H9 (cell line): Measurements from ENCODE around the gene ACAA2. TPM values are rescaled to one million over a fixed set of nuclear protein-coding genes. Genes with fewer than 3 reads are reported as not detected.

Experiments
- DNase-seq: peaks from one replicate; pipeline ENCODE4 v3.0.0-alpha.2; 2017
- H2AFZ ChIP-seq: one replicate; pipeline ENCODE4 v1.6.1; 2013; ENCODE audit warnings: mild to moderate bottlenecking, low read length, control low read depth, moderate library complexity
- H2AK5ac ChIP-seq: 2 replicates; pipeline ENCODE4 v1.6.1; 2013; ENCODE audit warnings: low read length, control low read depth, mixed read lengths; ENCODE audit not compliant: insufficient read length
- H2BK120ac ChIP-seq: one replicate; pipeline ENCODE4 v1.6.1; 2013; ENCODE audit warnings: low read depth, mild to moderate bottlenecking, low read length, control low read depth, inconsistent platforms; ENCODE audit not compliant: poor library complexity, severe bottlenecking
- H2BK12ac ChIP-seq: 2 replicates; pipeline ENCODE4 v1.6.1; 2013; ENCODE audit warnings: low read length, control low read depth, mixed read lengths, low read depth; ENCODE audit not compliant: insufficient read length
- H2BK15ac ChIP-seq: 2 replicates; pipeline ENCODE4 v1.6.1; 2013; ENCODE audit warnings: low read depth, low read length, control low read depth
- H2BK20ac ChIP-seq: one replicate; pipeline ENCODE4 v1.6.1; 2013; ENCODE audit warnings: low read depth, mild to moderate bottlenecking, low read length, control low read depth, inconsistent platforms; ENCODE audit not compliant: poor library complexity, severe bottlenecking
- H2BK5ac ChIP-seq: 2 replicates; pipeline ENCODE4 v1.6.1; 2013; ENCODE audit warnings: low read length, control low read depth, mixed read lengths; ENCODE audit not compliant: insufficient read length
- H3K14ac ChIP-seq: 2 replicates; pipeline ENCODE4 v1.6.1; 2013; ENCODE audit warnings: low read length, control low read depth; ENCODE audit not compliant: insufficient read depth
- H3K18ac ChIP-seq: 2 replicates; pipeline ENCODE4 v1.6.1; 2013; ENCODE audit warnings: low read depth, mild to moderate bottlenecking, mixed read lengths, low read length, control low read depth; ENCODE audit not compliant: insufficient read length
- H3K23ac ChIP-seq: 2 replicates; pipeline ENCODE4 v1.6.1; 2013; ENCODE audit warnings: low read length, control low read depth, mixed read lengths, low read depth; ENCODE audit not compliant: insufficient read length
- H3K23me2 ChIP-seq: 2 replicates; pipeline ENCODE4 v1.6.1; 2013; ENCODE audit warnings: low read depth, mild to moderate bottlenecking, mixed read lengths, low read length, control low read depth; ENCODE audit not compliant: insufficient read length, poor library complexity, severe bottlenecking
- H3K27ac ChIP-seq: 2 replicates; pipeline ENCODE4 v1.5.1; 2013; ENCODE audit warnings: low read length, control low read depth, mixed read lengths, low read depth; ENCODE audit not compliant: insufficient read length
- H3K27me3 ChIP-seq: 2 replicates; pipeline ENCODE4 v1.6.1; 2013; ENCODE audit warnings: low read length, control low read depth, inconsistent platforms; ENCODE audit not compliant: insufficient read depth
- H3K4ac ChIP-seq: 2 replicates; pipeline ENCODE4 v1.6.1; 2013; ENCODE audit warnings: low read depth, mild to moderate bottlenecking, control low read depth, inconsistent platforms, low read length, moderate library complexity
- H3K4me1 ChIP-seq: 2 replicates; pipeline ENCODE4 v1.6.1; 2013; ENCODE audit warnings: low read length, control low read depth, inconsistent platforms; ENCODE audit not compliant: insufficient read depth
- H3K4me2 ChIP-seq: 2 replicates; pipeline ENCODE4 v1.6.1; 2013; ENCODE audit warnings: low read length, control low read depth, mixed read lengths; ENCODE audit not compliant: insufficient read length, insufficient read depth
- H3K56ac ChIP-seq: 2 replicates; pipeline ENCODE4 v1.6.1; 2013; ENCODE audit warnings: low read depth, mild to moderate bottlenecking, mixed read lengths, low read length, control low read depth; ENCODE audit not compliant: insufficient read length
- H3K79me1 ChIP-seq: 2 replicates; pipeline ENCODE4 v1.6.1; 2013; ENCODE audit warnings: low read depth, mild to moderate bottlenecking, moderate library complexity, low read length, control low read depth, inconsistent platforms; ENCODE audit not compliant: insufficient read depth, poor library complexity, severe bottlenecking
- H3K79me2 ChIP-seq: 2 replicates; pipeline ENCODE4 v1.6.1; 2013; ENCODE audit warnings: low read length, control low read depth, inconsistent platforms; ENCODE audit not compliant: insufficient read depth
- H3K9ac ChIP-seq: 2 replicates; pipeline ENCODE4 v1.6.1; 2013; ENCODE audit warnings: low read length, control low read depth, mixed read lengths; ENCODE audit not compliant: insufficient read length; ENCODE audit errors: extremely low read depth
- H3K9me3 ChIP-seq: one replicate; pipeline ENCODE4 v1.6.1; 2013; ENCODE audit warnings: low read depth, low read length, inconsistent platforms; ENCODE audit not compliant: control insufficient read depth
- H3T11ph ChIP-seq: one replicate; pipeline ENCODE4 v1.6.1; 2013; ENCODE audit warnings: mild to moderate bottlenecking, low read length, control low read depth, inconsistent platforms
- H4K20me1 ChIP-seq: one replicate; pipeline ENCODE4 v1.6.1; 2013; ENCODE audit not compliant: control insufficient read depth, insufficient read length, insufficient read depth
- H4K5ac ChIP-seq: 2 replicates; pipeline ENCODE4 v1.6.1; 2013; ENCODE audit warnings: low read depth, mild to moderate bottlenecking, mixed read lengths, low read length, control low read depth; ENCODE audit not compliant: insufficient read length
- H4K8ac ChIP-seq: replicated peaks from 2 replicates; pipeline ENCODE4 v1.6.1; 2013; ENCODE audit warnings: low read length, control low read depth, mixed read lengths, low read depth; ENCODE audit not compliant: insufficient read length
- H4K91ac ChIP-seq: 2 replicates; pipeline ENCODE4 v1.6.1; 2013; ENCODE audit warnings: low read depth, mild to moderate bottlenecking, moderate library complexity, mixed read lengths, low read length, control low read depth; ENCODE audit not compliant: insufficient read length
- H3K27ac Mint-ChIP-seq, 3 experiments: 2 replicates in 2 of 3; 3 replicates in 1 of 3; pipeline ENCODE4 v1.8.0; 2020 to 2021; ENCODE audit warnings: mixed read lengths in 3 of 3, mild to moderate bottlenecking in 1 of 3, moderate library complexity in 1 of 3
- H3K27me3 Mint-ChIP-seq: 2 replicates; pipeline ENCODE4 v1.8.0; 2021; ENCODE audit warnings: low read depth, mild to moderate bottlenecking, moderate library complexity, mixed read lengths
- H3K36me3 Mint-ChIP-seq, 3 experiments: 2 replicates in 2 of 3; 3 replicates in 1 of 3; pipeline ENCODE4 v1.8.0; 2020 to 2021; ENCODE audit warnings: low read depth in 3 of 3, mixed read lengths in 3 of 3; ENCODE audit not compliant: insufficient read depth in 1 of 3
- H3K4me1 Mint-ChIP-seq, 2 experiments: 2 replicates each; pipeline ENCODE4 v1.8.0; 2020; ENCODE audit warnings: mixed read lengths in 2 of 2
- H3K4me3 Mint-ChIP-seq, 2 experiments: 2 replicates in 1 of 2; 3 replicates in 1 of 2; pipeline ENCODE4 v1.8.0; 2020 to 2021; ENCODE audit warnings: mild to moderate bottlenecking in 2 of 2, mixed read lengths in 2 of 2, moderate library complexity in 1 of 2
- H3K9me3 Mint-ChIP-seq, 2 experiments: 2 replicates in 1 of 2; 3 replicates in 1 of 2; pipeline ENCODE4 v1.8.0; 2020; ENCODE audit warnings: mild to moderate bottlenecking in 2 of 2, mixed read lengths in 2 of 2, moderate library complexity in 1 of 2
- CTCF ChIP-seq: fragments of 200-600 bp; sonication (generic); conservative IDR thresholded peaks from 3 replicates; pipeline ENCODE4 v1.8.0; 2021; ENCODE audit warnings: antibody characterized with exemption, mild to moderate bottlenecking
- WGBS: extraction: QIAGEN DNeasy Blood & Tissue Kit; methylation state at CpG from one replicate; pipeline ENCODE4 v1.1.7; 2013; ENCODE audit warnings: missing lambda C conversion rate, low lambda C conversion rate, mixed read lengths; ENCODE audit not compliant: insufficient read length; ENCODE audit errors: extremely low coverage; 5-methylcytosine and 5-hydroxymethylcytosine counted together
- total RNA-seq: library from RNA; stranded (reverse); gene quantifications from 2 replicates; pipeline ENCODE4 v1.2.1, GENCODE V29; 2021

Gene ACAA2
- total RNA-seq, 1 experiment from 2014 or later, result 115 TPM

GRCh38 chr18:49754866-49755265 lies 58.5 kb downstream of the ACAA2 start:
- Histone ChIP-seq H3K18ac (no peak overlapping the region), H3K14ac (no peak overlapping the region), H2AFZ (no peak overlapping the region), H3K4me1 (no peaks in the 10 kb centered on the region; the same call in 1 of the 2 replicates), H4K8ac (no peak overlapping the region), H2BK5ac (no peak overlapping the region), H3K79me2 (no peaks in the 10 kb centered on the region), H3K79me1 (no peaks in the 10 kb centered on the region), H2BK15ac (no peak overlapping the region), H2AK5ac (no peak overlapping the region), H2BK12ac (no peak overlapping the region), H3K23ac (no peak overlapping the region), H2BK20ac (no peak overlapping the region), H3T11ph (no peak overlapping the region), H3K9me3 (no peaks in the 10 kb centered on the region), H3K4ac (no peak overlapping the region), H3K27me3 (no peaks in the 10 kb centered on the region), H4K5ac (no peak overlapping the region), H3K27ac (no peak overlapping the region), H2BK120ac (no peak overlapping the region), H3K9ac (no peak overlapping the region), H4K91ac (no peak overlapping the region), H3K23me2 (no peaks in the 10 kb centered on the region), H3K4me2 (no peak overlapping the region), H4K20me1 (no peaks in the 10 kb centered on the region), H3K56ac (no peak overlapping the region)
- Mint-ChIP-seq H3K9me3 (peaks cover 0 to 6% of the 10 kb centered on the region in 2 experiments; a peak in 1 of 5 replicates), H3K27me3 (peaks cover 4% of the 10 kb centered on the region), H3K4me1 (peaks cover 45 to 53% of the 10 kb centered on the region in 2 experiments), H3K4me3 (no peak overlapping the region), H3K36me3 (no peaks in the 10 kb centered on the region), H3K27ac (peak overlapping the region in 1 of 3 experiments; percentile 41; a peak in 1 of 7 replicates)
- TF ChIP-seq CTCF, result no peak
- no peak for DNase-seq
- WGBS, result no CpG with 5 or more reads among the region's 6 CpGs
